ENCODE measurements around the gene TRERF1.

TRERF1 gene

DNA sequence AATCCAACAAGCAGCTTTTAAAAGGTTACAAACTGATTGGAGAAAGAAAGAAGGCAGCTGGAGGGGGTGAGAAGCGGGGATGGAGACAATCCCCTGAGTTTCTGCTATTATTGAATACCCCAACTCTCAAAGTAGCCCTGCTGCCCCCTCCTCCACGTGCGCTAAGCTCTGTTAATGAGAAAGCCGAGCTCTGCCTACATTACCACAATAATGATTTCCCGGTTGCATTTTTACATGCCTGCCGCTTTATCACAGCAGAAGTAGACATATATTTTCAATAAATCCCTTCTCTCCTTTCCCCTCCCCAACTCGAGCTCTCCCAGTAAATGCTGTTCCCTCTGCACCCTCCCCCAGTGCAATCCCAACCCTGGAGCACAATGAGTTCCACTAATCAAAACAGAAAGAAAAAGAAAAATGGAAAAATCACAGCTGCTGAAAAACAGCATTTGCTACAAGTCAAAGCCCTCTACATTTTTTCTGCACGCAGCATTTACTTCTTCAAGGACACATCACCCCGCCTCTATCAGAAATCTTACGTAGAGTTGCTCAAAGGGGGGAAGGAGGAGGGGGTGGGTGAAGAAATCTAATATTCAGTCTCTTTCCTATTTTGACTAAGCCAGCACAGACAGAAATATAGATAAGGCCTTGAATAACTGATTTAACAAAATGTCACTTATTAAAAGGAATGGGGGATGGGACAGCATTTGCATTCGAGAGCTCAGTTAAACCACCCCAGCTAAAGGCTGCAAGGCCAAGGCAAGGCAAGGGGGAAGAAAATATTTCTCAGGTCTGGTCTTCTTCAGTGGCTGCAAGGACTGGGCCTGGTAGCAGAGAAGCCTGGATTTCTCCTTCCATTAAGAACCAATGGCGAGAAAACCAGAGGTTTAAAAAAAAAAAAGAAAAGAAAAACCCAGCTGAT lies 10.7 kb downstream of the TRERF1 start:
- no peak for TF ChIP-seq GATA3 (IDR thresholded peaks at IDR 0.05; ENCODE audit: low read depth, low read length)
- TF ChIP-seq GATA2 (IDR thresholded peaks at IDR 0.05; ENCODE audit: low read depth, low read length): no peak

DNA sequence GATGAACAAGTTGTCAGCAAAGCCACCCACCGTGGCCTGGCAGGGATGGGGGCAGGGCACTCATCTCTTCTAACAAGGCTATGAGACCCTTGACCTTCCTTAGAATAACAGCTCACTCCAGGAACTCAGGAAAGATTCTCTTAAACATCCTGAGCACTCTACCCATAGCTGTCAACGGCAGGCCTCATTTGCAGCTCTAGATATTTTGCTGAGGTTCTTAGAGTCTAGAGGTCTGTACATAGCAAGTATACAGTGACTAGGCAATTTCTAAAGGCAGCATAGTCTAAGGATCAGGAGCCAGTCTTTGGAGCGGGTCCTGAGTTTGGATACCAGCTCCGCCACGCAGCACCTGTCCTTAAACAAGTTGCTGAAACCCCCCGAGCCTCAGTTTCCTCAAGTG lies 11.7 kb downstream of the TRERF1 start:
- TF ChIP-seq GATA2 (IDR thresholded peaks at IDR 0.05; ENCODE audit: low read depth, low read length) (no peak), GATA3 (IDR thresholded peaks at IDR 0.05; ENCODE audit: low read depth, low read length) (no peak)

DNA sequence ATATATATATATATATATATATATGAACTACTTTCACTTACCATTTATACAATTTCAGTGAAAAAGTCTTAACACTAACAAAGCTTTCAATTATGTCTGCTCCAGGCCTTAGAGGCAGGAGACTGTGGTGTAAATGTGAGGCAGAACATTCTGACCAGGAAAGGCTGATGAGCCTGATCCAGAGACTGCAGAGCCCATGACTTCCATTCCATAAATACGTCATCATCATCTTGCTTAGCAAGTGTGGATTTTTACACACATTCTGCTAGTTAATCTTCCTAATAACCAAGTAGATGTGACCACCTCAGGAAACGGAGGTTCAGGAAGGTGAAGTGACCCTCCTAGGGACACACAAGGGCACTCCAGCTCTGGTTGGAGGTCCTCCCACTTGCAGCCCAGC lies 14.9 kb downstream of the TRERF1 start:
- TF ChIP-seq GATA3 (IDR thresholded peaks at IDR 0.05; ENCODE audit: low read depth, low read length) (no peak), GATA2 (IDR thresholded peaks at IDR 0.05; ENCODE audit: low read depth, low read length) (no peak)

DNA sequence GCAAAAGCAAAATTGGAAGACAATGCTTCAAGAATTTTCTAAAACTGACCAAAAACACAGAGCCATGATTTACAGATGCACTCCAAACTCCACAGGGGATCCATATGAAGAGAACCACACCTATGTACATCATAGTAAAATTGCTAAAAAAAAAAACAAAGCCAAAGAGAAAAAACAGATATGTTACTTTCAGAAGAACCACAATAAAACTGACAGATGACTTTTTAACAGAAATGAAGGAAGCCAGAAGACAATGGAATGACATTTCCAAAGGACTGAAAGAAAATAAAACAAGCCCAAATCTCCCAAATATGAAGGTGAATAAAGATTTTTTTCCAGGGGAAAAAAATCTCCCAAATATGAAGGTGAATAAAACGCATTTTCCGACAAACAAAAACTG lies 17.5 kb downstream of the TRERF1 start:
- TF ChIP-seq GATA3 (IDR thresholded peaks at IDR 0.05; ENCODE audit: low read depth, low read length) (no peak), GATA2 (IDR thresholded peaks at IDR 0.05; ENCODE audit: low read depth, low read length) (no peak)

GRCh38 chr6:42433409-42433808 lies 18.3 kb downstream of the TRERF1 start:
- TF ChIP-seq GATA3 (IDR thresholded peaks at IDR 0.05; ENCODE audit: low read depth, low read length): no peak
- no peak for TF ChIP-seq GATA2 (IDR thresholded peaks at IDR 0.05; ENCODE audit: low read depth, low read length)

GRCh38 chr6:42431877-42432276 lies 19.8 kb downstream of the TRERF1 start:
- TF ChIP-seq GATA2 (IDR thresholded peaks at IDR 0.05; ENCODE audit: low read depth, low read length): no peak
- no peak for TF ChIP-seq GATA3 (IDR thresholded peaks at IDR 0.05; ENCODE audit: low read depth, low read length)

GRCh38 chr6:42431356-42431755 lies 20.4 kb downstream of the TRERF1 start:
- TF ChIP-seq GATA3 (IDR thresholded peaks at IDR 0.05; ENCODE audit: low read depth, low read length) (no peak), GATA2 (IDR thresholded peaks at IDR 0.05; ENCODE audit: low read depth, low read length) (no peak)

- no peak for TF ChIP-seq GATA2 (IDR thresholded peaks at IDR 0.05; ENCODE audit: low read depth, low read length)
- no peak for TF ChIP-seq GATA3 (IDR thresholded peaks at IDR 0.05; ENCODE audit: low read depth, low read length)
Measured at GRCh38 chr6:42429836-42430235, 21.9 kb downstream of the TRERF1 start.

DNA sequence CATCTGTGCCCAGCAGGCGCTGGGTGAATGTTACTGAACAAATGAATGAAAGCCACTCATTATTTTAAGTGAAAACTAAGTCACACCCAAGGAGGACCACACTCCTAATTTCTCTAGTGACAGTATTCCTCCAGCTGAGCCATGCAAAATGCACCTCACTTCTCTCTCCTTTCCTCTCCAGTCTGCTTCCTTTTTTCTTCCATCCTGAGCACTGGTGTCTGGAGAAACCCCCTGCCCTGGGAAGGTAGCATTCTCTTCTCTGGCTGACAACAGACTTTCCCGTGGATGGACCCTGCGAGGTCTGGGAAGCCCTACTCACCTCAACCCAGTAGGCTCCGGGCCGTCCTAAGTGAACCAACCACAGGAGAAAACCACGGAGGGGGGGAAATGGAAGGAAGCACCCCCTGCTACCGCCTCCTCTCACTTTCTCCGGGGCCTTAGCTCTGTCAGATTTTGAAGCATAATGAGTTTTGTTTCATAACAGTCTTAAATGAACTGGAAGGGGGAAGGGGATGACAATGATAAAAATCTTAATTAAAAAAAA lies 22.6 kb downstream of the TRERF1 start:
- TF ChIP-seq GATA2 (IDR thresholded peaks at IDR 0.05; ENCODE audit: low read depth, low read length) (no peak), GATA3 (IDR thresholded peaks at IDR 0.05; ENCODE audit: low read depth, low read length) (no peak)

DNA sequence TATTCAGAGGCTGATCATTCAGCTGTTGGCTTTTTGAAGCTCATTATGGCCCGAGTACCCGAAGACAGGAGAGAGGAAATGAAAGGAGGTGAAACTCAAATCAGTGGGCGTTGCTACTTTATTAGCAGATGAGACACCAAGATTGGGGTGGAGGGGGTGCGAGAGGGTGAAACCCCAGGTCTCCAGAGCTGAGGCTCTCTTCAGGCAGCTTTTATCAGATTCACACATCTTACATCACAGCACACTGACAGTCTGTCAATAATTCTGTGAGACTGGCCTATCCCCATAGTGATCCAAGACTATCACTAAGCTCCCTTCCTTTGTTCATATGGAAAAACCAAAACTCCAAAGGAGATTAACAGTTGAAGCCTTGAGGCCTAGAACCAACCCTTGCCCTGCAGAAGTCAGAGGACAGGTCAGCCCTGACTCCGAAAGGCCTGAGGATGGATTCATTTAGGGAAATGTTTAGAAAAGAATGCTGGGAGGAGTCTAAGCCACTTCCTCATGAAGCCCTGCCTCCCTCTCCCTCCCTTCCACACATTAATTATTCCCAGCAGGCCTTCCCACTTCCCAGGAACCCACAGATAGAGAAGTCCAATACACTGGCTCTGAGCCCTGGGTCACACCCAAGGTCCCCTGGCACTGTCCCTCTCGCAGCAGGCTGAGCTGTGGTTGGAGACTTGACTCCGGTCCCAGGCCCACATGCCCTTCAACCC lies 23.2 kb downstream of the TRERF1 start:
- TF ChIP-seq GATA2 (IDR thresholded peaks at IDR 0.05; ENCODE audit: low read depth, low read length) (no peak), GATA3 (IDR thresholded peaks at IDR 0.05; ENCODE audit: low read depth, low read length) (no peak)

DNA sequence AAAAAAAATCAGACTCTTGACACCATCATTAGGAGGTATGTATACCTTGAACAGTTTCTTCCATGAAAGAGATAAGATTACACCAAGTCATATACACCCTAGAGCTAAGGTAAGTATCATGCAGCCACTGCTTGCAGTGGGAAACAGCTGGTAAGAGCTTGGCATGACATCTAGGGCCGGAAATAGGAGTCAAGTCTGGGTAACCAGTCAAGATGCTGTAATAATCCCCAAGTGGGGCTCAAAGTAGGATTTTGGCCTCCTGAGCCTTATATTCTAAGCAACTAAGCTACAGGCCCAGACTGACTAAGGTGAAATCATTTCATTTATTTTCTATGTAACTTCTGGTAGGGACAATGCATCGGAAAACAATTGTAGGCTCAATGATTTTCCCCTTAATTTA lies 23.9 kb downstream of the TRERF1 start:
- TF ChIP-seq GATA2 (IDR thresholded peaks at IDR 0.05; ENCODE audit: low read depth, low read length) (no peak), GATA3 (IDR thresholded peaks at IDR 0.05; ENCODE audit: low read depth, low read length) (no peak)

GRCh38 chr6:42426191-42426590 lies 25.5 kb downstream of the TRERF1 start:
- no peak for TF ChIP-seq GATA2 (IDR thresholded peaks at IDR 0.05; ENCODE audit: low read depth, low read length)
- no peak for TF ChIP-seq GATA3 (IDR thresholded peaks at IDR 0.05; ENCODE audit: low read depth, low read length)

DNA sequence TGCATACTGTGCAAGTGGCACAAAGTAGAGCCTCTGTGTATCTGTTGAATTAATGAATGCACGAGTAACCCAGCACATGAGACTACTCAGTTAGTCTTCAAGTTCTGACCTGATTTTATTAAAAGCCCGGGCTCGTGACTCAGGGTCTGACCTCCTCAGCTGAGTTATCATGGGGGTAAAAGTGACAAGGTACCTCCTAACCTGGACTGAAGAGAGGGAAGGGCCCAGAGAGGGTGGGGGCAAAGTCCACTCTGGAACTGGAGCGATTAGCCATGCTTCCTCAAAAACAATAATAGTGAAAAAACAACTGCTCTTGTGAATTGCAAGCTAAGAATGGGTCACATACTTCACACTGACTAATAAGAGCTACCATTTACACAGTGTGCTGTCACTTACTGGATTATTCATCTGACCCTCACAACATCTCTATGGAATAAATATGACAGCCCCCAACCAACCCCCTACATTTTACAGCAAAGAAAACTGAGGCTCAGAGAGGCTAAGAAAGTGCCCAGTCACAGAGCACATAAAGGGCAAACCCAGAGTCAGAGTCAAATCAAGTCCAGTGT lies 26.7 kb downstream of the TRERF1 start:
- TF ChIP-seq GATA2 (IDR thresholded peaks at IDR 0.05; ENCODE audit: low read depth, low read length) (no peak), GATA3 (IDR thresholded peaks at IDR 0.05; ENCODE audit: low read depth, low read length) (no peak)

GRCh38 chr6:42423244-42423643 lies 28.5 kb downstream of the TRERF1 start:
- TF ChIP-seq GATA2 (IDR thresholded peaks at IDR 0.05; ENCODE audit: low read depth, low read length) (no peak), GATA3 (IDR thresholded peaks at IDR 0.05; ENCODE audit: low read depth, low read length) (no peak)
